C4-2B (cell line): ENCODE measurements around the gene RELN.

ENCODE experiments used
- ZFX ChIP-seq: fragments of 450-650 bp; IDR thresholded peaks from 2 replicates; pipeline ENCODE4 v1.6.1; 2017
- TF ChIP-seq, protein P1 (sequence below): fragments of 450-650 bp; conservative IDR thresholded peaks from 2 replicates; pipeline ENCODE4 v1.5.1; 2017; ENCODE audit warnings: mild to moderate bottlenecking

- TF ChIP-seq ZFX, result no peak
- TF ChIP-seq, protein P1, sequence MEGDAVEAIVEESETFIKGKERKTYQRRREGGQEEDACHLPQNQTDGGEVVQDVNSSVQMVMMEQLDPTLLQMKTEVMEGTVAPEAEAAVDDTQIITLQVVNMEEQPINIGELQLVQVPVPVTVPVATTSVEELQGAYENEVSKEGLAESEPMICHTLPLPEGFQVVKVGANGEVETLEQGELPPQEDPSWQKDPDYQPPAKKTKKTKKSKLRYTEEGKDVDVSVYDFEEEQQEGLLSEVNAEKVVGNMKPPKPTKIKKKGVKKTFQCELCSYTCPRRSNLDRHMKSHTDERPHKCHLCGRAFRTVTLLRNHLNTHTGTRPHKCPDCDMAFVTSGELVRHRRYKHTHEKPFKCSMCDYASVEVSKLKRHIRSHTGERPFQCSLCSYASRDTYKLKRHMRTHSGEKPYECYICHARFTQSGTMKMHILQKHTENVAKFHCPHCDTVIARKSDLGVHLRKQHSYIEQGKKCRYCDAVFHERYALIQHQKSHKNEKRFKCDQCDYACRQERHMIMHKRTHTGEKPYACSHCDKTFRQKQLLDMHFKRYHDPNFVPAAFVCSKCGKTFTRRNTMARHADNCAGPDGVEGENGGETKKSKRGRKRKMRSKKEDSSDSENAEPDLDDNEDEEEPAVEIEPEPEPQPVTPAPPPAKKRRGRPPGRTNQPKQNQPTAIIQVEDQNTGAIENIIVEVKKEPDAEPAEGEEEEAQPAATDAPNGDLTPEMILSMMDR, result no peak
These were observed 138.1 kb downstream of the RELN start for GRCh38 chr7:103851357-103851756.
